HEK293 (cell line): ENCODE measurements around the gene CARTPT.

Source experiments
- KLF7 ChIP-seq: fragments of 450-650 bp; formaldehyde crosslinking; IDR thresholded peaks from 2 replicates; pipeline ENCODE4 v1.5.1; 2016; ENCODE audit warnings: missing biosample characterization, missing genetic modification characterization, borderline replicate concordance
- PATZ1 ChIP-seq: fragments of 450-650 bp; formaldehyde crosslinking; IDR thresholded peaks from 2 replicates; pipeline ENCODE4 v1.5.1; 2016; ENCODE audit warnings: missing biosample characterization, missing genetic modification characterization
- REST ChIP-seq: fragments of 450-650 bp; formaldehyde crosslinking; IDR thresholded peaks from 2 replicates; pipeline ENCODE4 v1.5.1; 2016; ENCODE audit warnings: missing biosample characterization, missing genetic modification characterization
- WT1 ChIP-seq: fragments of 450-650 bp; formaldehyde crosslinking; IDR thresholded peaks from 2 replicates; pipeline ENCODE4 v1.5.1; 2016; ENCODE audit warnings: missing biosample characterization, missing genetic modification characterization
- ZNF16 ChIP-seq: fragments of 450-650 bp; formaldehyde crosslinking; IDR thresholded peaks from 2 replicates; pipeline ENCODE4 v1.5.1; 2016; ENCODE audit warnings: low read depth, missing biosample characterization, missing genetic modification characterization
- ZNF426 ChIP-seq: fragments of 450-650 bp; formaldehyde crosslinking; IDR thresholded peaks from 2 replicates; pipeline ENCODE4 v1.5.1; 2017; ENCODE audit warnings: missing biosample characterization, missing genetic modification characterization, mild to moderate bottlenecking, inconsistent platforms, moderate library complexity

- TF ChIP-seq KLF7 (tag by site-specific recombination) (no peak), ZNF16 (tag by site-specific recombination) (no peak), WT1 (tag by site-specific recombination) (no peak), PATZ1 (no peak), REST (tag by site-specific recombination) (no peak), ZNF426 (tag by site-specific recombination) (no peak)
These were observed 37.8 kb upstream of the CARTPT start for GRCh38 chr5:71681296-71681695.
